GM21423 (cell line): ENCODE results near the gene LIPT1.
"Not testable (repeated sequence)": the region's sequence is repeated elsewhere in the genome, so short reads cannot be mapped to it uniquely, and the experiment has no call there.

Experiments
- ATAC-seq: cut with Tn5 transposase; IDR thresholded peaks from one replicate; pipeline ENCODE4 v1.9.1; 2021; ENCODE audit warnings: mild to moderate bottlenecking, moderate library complexity; ENCODE audit not compliant: unreplicated experiment

Gene LIPT1

GRCh38 chr2:99154643-99155536 is at the start of gene LIPT1, which contains the start of gene TSGA10:
TSS of gene LIPT1 (plus strand) at chr2:99154967. CDS start at chr2:99161958, 6,991 bp downstream.
TSS of gene TSGA10 (minus strand) at chr2:99154942. CDS start at chr2:99109439, 45,503 bp downstream.
- peak; percentile 92 for ATAC-seq

GRCh38 chr2:99106913-99107312 is 47.9 kb upstream of the LIPT1 start:
- ATAC-seq = no peak

- ATAC-seq = no peak
These were observed 43.5 kb upstream of the LIPT1 start for GRCh38 chr2:99111236-99111635.

GRCh38 chr2:99111945-99112344 is 42.8 kb upstream of the LIPT1 start:
- no peak for ATAC-seq

- ATAC-seq = no peak
These were observed 42.1 kb upstream of the LIPT1 start for GRCh38 chr2:99112617-99113016.

GRCh38 chr2:99127981-99128380 is 26.8 kb upstream of the LIPT1 start:
- ATAC-seq = no peak

- ATAC-seq = not testable (repeated sequence)
These were observed 19.7 kb upstream of the LIPT1 start for GRCh38 chr2:99135044-99135556.

- no peak for ATAC-seq
These were observed 15.8 kb upstream of the LIPT1 start for GRCh38 chr2:99139003-99139402.

- no peak for ATAC-seq
These were observed 14.5 kb upstream of the LIPT1 start for GRCh38 chr2:99140056-99140859.

- ATAC-seq = peak; percentile 23
These were observed 14.0 kb upstream of the LIPT1 start for GRCh38 chr2:99140860-99141109.

- peak; percentile 88 for ATAC-seq
These were observed 13.4 kb upstream of the LIPT1 start, which contains the start of gene C2orf15 for GRCh38 chr2:99141110-99142108. TSS of gene C2orf15 (plus strand) at chr2:99141707. CDS start at chr2:99150559, 8,852 bp downstream.

- ATAC-seq = no peak
These were observed 4.1 kb upstream of the LIPT1 start for GRCh38 chr2:99150706-99151105.

GRCh38 chr2:99152199-99152895 is 2.4 kb upstream of the LIPT1 start:
- no peak for ATAC-seq

GRCh38 chr2:99153921-99154604 is 704 bp upstream of the LIPT1 start:
- ATAC-seq = no peak

GRCh38 chr2:99156891-99157290 is 2.1 kb downstream of the LIPT1 start:
- ATAC-seq = no peak

- no peak for ATAC-seq
These were observed 3.8 kb downstream of the LIPT1 start for GRCh38 chr2:99158599-99158998.

GRCh38 chr2:99159594-99159993 is 4.8 kb downstream of the LIPT1 start:
- no peak for ATAC-seq

- ATAC-seq = no peak
These were observed 11.5 kb downstream of the LIPT1 start for GRCh38 chr2:99166218-99166617.

- ATAC-seq = no peak
These were observed 14.8 kb downstream of the LIPT1 start for GRCh38 chr2:99169534-99169933.
